Activated CD4-positive, alpha-beta T cell treated with anti-CD3 and anti-CD28 coated beads, Interleukin-10, Interleukin-2, amounts not matched to agents 100 ng/mL and 50 ng/mL, durations not matched to agents 16 hours and 8 hours (primary cell): ENCODE results near the gene RPGR.
A peak's percentile ranks its signal among the peaks of the same experiment; 100 is the strongest.

Experiments used
- DNase-seq: peaks from one replicate; pipeline ENCODE4 v3.0.0-alpha.2; 2020

The RPGR gene

DNA sequence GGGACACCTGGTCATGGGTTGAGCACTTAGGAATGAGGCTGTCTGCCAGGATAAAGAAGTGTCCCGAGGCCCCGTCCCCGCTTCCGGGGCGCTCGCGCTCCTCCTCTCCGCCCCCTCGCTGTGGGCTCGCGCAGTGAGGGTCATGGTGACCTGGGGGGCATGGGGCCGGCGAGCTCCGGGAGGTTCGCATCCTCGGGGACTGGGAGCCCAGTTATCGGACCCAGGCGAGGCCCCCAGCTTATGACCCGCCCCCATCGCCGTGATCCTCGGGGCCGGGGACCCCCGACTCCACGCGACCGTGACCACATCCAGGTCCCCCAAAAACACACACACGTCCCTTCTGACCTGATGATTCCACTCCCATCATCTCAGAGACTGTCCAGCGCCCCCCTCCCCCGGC, 71.3 kb downstream of the RPGR start:
- DNase-seq: no peak

DNA sequence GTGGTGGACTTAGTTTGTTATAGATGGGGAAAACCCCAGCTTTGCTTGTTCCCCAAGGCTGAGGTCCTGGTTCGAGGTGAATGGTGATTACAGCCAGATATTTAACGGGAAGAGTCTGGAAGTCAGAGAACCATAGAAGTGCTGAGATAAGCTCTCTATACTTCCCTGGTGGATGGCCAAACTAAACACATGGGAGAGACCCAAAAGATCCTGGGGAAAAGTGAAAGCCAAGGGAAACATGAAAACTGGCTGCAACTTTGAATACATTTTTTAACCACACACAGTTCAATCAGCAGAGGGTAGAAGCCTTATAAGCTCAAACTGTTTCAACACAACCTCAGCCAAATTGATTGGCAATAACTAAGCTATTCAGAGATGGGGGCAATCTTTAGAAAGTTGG, 77.3 kb downstream of the RPGR start:
- DNase-seq: no peak

DNA sequence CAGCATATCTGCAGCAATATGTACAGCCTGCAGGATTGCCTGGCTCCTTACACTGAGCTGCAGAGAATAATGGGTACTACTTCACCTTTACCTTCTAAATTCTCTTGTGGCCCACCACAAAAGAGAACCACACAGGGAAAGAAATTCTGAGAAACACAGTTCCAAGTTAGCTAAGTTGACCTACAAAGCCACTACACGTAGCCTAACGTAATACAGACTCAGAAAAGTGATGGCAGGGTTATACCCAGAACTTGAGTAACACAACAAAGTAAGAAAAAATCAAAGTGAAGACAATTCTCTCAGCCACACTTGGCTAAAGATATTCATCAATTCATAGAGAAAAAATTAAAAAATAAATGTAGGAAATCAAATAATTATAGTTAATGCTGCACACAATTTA, 80.3 kb downstream of the RPGR start:
- no peak for DNase-seq

- DNase-seq: no peak
Measured at GRCh38 chrX:38240541-38240940, 86.8 kb downstream of the RPGR start.

DNA sequence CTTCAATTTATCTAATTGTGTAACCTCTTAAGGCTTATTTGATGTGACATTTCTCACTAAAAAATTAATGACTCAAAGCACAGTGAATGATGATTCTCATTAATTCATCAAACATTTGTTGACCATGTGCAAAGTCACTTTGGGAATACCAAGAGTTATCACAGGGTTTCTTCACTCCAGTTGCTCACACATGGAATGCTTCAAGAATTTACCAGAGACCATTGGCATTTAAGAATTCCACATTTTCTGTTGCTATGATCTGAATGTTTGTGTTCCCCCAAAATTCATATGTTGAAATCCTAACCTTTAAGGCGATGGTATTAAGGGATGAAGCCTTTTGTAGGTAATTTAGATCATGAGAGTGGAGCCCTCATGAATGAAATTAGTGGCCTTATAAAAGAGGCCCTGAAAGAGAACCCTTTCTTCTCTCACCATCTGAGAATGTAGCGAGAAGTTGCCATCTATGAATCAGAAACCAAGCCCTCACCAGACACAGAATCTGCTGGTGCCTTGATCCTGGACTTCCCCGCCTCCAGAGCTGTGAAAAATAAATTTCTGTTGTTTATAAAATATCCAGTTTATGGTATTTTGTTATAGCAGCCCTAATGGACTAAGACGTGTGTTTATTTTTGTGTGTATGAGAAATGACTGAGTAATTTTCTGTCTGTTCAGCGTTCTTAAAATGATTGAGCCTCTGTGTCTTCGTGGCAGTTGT, 90.3 kb downstream of the RPGR start:
- no peak for DNase-seq

GRCh38 chrX:38233891-38234667, 93.2 kb downstream of the RPGR start:
- DNase-seq: no peak

DNA sequence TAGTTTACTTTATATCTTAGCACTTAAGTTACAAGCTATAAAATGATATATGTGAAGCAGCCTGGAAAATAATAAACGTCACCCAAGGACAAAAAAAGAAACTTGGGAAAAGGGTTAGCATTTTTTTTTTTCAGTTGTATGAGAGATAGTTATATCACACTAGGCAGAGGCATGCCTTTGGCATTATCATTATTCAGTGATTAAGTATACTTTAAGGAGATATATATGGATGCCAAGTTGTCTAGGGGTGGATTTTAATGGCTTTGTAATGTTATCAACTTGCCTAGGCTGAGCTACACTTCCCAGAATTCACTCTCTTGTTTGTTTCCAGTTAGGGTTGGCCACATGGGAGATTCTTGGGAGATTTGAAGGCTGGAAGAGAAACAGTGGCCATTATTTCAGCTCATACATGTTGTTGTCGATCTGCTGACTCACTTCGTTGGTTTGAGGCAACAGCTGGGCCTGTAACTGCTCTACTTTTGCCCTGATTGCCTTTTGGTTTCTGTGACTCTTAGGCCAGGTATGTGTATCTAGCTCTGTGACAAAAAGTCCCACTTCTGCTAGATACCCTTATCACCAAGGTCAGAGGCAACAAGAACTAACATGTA, 95.1 kb downstream of the RPGR start:
- DNase-seq: no peak

- no peak for DNase-seq
Measured at GRCh38 chrX:38225093-38225492, 102.2 kb downstream of the RPGR start.

- DNase-seq: no peak
Measured at GRCh38 chrX:38224160-38224559, 103.1 kb downstream of the RPGR start.

DNA sequence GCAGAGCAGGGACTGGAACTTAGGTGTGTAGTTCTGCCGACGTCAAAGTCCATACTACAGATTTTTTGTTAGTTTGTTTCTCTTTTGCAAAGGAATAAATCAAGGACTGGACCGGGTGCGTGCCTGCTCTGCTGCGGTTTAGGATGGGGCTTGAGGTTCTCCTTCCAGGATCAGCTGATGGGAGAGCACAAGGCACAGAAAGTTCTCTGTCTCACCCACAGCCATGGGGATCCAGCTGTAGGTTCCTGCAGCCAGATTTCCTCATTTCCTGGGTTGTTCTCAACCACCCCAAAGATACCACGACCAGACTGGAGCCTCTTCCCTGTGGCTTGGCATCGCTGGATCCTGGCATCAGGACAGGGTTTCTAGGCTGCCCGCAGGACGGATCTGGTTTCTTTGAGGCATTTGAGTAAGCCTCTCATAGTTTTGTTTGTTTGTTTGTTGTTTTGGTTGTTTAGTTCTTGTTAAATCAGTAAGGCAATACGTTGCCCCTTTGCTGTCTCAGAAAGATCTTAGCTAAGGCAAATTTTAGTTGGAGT, 105.8 kb downstream of the RPGR start:
- no peak for DNase-seq

GRCh38 chrX:38220415-38221390, 106.6 kb downstream of the RPGR start, which contains the start of gene SRPX:
TSS of gene SRPX (minus strand) at chrX:38220871. CDS start at chrX:38220792, 79 bp downstream.
- DNase-seq: no peak

DNA sequence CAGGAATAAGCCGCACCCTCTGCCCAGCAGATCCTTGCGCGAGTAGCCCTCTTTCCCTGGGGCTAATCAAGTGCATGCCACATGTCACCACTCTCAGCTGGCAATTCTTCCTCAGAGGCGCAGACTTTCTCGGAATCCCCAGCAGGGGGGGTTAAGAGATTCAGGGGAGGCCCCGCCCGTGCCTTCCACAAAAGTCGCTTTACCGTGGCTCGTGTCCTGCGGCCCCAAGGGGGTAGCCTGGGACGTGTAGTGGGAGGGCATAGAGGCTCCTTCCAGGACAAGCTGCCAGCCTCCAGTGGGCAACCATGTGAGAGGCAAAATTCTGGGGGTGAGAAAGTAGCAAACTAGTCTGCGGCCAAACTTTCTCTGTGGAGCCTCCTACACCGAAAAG, 107.3 kb downstream of the RPGR start:
- DNase-seq: peak; percentile 39
